ENCODE measurements around the gene ILF2. TPM values are rescaled to one million over a fixed set of nuclear protein-coding genes. Genes with fewer than 3 reads are reported as not detected.
"Not testable (repeated sequence)": the region's sequence is repeated elsewhere in the genome, so short reads cannot be mapped to it uniquely, and the experiment has no call there.

ILF2 gene
- total RNA-seq, 3 donors from 2014 or later = 78.4 to 126 (median 81.3) TPM

- H3K36me3 ChIP-seq (ENCODE audit: low read depth) = no peaks in the 10 kb centered on the region
- peak; percentile 77 for TF ChIP-seq CTCF (IDR thresholded peaks at IDR 0.05)
- peaks cover 20% of the 10 kb centered on the region for H3K4me1 ChIP-seq (ENCODE audit: low read depth)
- H3K9me3 ChIP-seq = no peaks in the 10 kb centered on the region
- intact Hi-C loops (cut with DNase I, micrococcal nuclease) = loop anchor here in 1 of 2 donors (10.0 kb wide), 1 partner anchor 307 kb away; the partner anchor contains the start of gene RAB13
- H3K4me3 ChIP-seq = no peak overlapping the region
- ATAC-seq (peak; percentile 75), DNase-seq (peak; percentile 51 to 66 (median 54))
Measured at GRCh38 chr1:153677718-153678518, 7.1 kb upstream of the ILF2 start.

- no peaks in the 10 kb centered on the region for H3K9me3 ChIP-seq
- no peak overlapping the region for H3K4me3 ChIP-seq
- H3K36me3 ChIP-seq (ENCODE audit: low read depth) = no peaks in the 10 kb centered on the region
- peak in 1 of 3 donors; percentile 1 for DNase-seq
- no peak for ATAC-seq
- intact Hi-C loops (cut with DNase I, micrococcal nuclease) = loop anchor here in 1 of 2 donors (10.0 kb wide), 1 partner anchor 311 kb away; the partner anchor contains the start of gene RAB13
- peaks cover 24% of the 10 kb centered on the region for H3K4me1 ChIP-seq (ENCODE audit: low read depth)
- no peak for TF ChIP-seq CTCF (IDR thresholded peaks at IDR 0.05)
Measured at GRCh38 chr1:153673511-153673910, 2.7 kb upstream of the ILF2 start.

DNA sequence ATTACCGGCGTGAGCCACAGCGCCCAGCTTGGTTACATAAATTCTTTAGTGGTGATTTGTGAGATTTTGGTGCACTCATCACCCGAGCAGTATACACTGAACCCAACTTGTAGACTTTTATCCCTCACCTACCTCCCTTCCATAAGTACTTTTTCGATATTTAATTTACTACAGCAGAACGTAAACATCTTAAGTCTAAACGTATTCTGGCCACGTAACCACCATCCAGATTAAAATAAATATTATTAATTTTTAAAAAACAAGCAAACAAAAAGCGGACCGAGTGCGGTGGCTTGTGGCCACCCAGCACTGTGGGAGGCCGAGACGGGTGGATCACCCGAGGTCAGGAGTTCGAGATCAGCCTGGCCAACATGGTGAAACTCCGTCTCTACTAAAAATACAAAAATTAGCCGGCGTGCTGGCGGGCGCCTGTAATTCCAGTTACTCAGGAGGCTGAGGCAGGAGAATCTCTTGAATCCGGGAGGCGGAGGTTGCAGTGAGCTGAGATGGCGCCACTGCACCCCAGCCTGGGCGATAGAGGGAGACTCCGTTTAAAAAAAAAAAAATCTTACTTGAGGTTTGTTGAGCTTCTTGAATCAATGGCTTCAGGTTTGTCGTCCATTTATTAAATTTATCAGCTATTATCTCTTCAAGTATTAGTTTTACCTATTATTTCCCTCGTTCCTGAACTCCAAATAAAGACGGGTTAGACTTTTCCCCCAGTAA lies 998 bp upstream of the ILF2 start:
- not testable (repeated sequence) for H3K9me3 ChIP-seq; H3K36me3 ChIP-seq (ENCODE audit: low read depth)
- peak; percentile 46 to 62 (median 60) for DNase-seq
- intact Hi-C loops (cut with DNase I, micrococcal nuclease) = loop anchor here in 1 of 2 donors (10.0 kb wide), 1 partner anchor 313 kb away; the partner anchor contains the start of gene RAB13
- Histone ChIP-seq H3K4me3 (peak overlapping the region; percentile 26), H3K4me1 (ENCODE audit: low read depth) (peaks cover 22% of the 10 kb centered on the region)
- ATAC-seq = peak; percentile 1

DNA sequence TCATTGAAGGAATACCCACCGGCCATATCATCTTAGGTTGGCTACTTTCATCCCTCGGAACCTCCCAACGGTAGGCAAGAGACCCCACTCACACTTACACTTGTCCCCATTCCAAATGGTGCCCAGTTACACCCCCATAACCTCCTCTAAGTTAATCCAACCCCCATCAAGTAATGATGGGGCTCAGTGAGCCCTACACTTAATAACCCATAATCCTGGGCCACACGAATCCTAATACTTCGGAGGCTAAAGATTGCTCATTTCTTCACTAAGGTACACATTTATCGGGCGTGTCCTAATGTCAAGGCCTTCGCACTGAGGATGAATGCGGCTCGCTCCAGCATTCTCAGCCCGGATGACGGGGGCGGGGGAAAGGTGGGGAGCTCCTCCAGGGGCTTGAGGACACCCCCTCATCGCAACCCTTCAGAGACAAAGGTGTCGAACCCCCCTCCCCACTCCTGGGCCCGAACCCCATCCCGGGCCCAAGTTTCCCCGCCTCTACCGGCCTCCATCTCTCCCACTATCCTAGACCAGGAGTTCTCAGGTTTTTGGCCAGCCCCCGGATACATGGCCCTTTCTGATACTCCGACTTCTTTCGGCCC lies 435 bp downstream of the ILF2 start:
- H3K4me1 ChIP-seq (ENCODE audit: low read depth) = peaks cover 22% of the 10 kb centered on the region
- ATAC-seq (peak; percentile 11), DNase-seq (peak in 1 of 3 donors; percentile 71)
- H3K36me3 ChIP-seq (ENCODE audit: low read depth) = no peaks in the 10 kb centered on the region
- H3K4me3 ChIP-seq = peak overlapping the region; percentile 41
- no peaks in the 10 kb centered on the region for H3K9me3 ChIP-seq
- intact Hi-C loops (cut with DNase I, micrococcal nuclease) = loop anchor here in 1 of 2 donors (10.0 kb wide), 1 partner anchor 314 kb away; the partner anchor contains the start of gene RAB13
- TF ChIP-seq CTCF (IDR thresholded peaks at IDR 0.05) = no peak

- DNase-seq = peak in 1 of 3 donors; percentile 1
- Histone ChIP-seq H3K36me3 (ENCODE audit: low read depth) (no peaks in the 10 kb centered on the region), H3K4me1 (ENCODE audit: low read depth) (peaks cover 22% of the 10 kb centered on the region), H3K4me3 (no peak overlapping the region), H3K9me3 (no peaks in the 10 kb centered on the region)
- intact Hi-C loops (cut with DNase I, micrococcal nuclease) = loop anchor here in 1 of 2 donors (10.0 kb wide), 1 partner anchor 315 kb away; the partner anchor contains the start of gene RAB13
- no peak for TF ChIP-seq CTCF (IDR thresholded peaks at IDR 0.05)
- ATAC-seq = no peak
Measured at GRCh38 chr1:153669606-153670005, 1.2 kb downstream of the ILF2 start.

- H3K36me3 ChIP-seq (ENCODE audit: low read depth); intact Hi-C loops (cut with DNase I, micrococcal nuclease); ATAC-seq; H3K4me3 ChIP-seq; H3K9me3 ChIP-seq: not testable (repeated sequence)
- DNase-seq = peak in 1 of 3 donors; percentile 42
- H3K4me1 ChIP-seq (ENCODE audit: low read depth) = peaks cover 22% of the 10 kb centered on the region
Measured at GRCh38 chr1:153668672-153669071, 2.1 kb downstream of the ILF2 start.

Measured in mucosa of descending colon (tissue), 3 donors.